ENCODE measurements around the gene MST1R. TPM values are rescaled to one million over a fixed set of nuclear protein-coding genes. Genes with fewer than 3 reads are reported as not detected.

MST1R gene
- total and polyA plus RNA-seq, 9 of the 15 experiments (the other 6 are each of a cell fraction or from before 2014, with no cell fraction given) = 1.3 to 10.0 (median 3.8) TPM

DNA sequence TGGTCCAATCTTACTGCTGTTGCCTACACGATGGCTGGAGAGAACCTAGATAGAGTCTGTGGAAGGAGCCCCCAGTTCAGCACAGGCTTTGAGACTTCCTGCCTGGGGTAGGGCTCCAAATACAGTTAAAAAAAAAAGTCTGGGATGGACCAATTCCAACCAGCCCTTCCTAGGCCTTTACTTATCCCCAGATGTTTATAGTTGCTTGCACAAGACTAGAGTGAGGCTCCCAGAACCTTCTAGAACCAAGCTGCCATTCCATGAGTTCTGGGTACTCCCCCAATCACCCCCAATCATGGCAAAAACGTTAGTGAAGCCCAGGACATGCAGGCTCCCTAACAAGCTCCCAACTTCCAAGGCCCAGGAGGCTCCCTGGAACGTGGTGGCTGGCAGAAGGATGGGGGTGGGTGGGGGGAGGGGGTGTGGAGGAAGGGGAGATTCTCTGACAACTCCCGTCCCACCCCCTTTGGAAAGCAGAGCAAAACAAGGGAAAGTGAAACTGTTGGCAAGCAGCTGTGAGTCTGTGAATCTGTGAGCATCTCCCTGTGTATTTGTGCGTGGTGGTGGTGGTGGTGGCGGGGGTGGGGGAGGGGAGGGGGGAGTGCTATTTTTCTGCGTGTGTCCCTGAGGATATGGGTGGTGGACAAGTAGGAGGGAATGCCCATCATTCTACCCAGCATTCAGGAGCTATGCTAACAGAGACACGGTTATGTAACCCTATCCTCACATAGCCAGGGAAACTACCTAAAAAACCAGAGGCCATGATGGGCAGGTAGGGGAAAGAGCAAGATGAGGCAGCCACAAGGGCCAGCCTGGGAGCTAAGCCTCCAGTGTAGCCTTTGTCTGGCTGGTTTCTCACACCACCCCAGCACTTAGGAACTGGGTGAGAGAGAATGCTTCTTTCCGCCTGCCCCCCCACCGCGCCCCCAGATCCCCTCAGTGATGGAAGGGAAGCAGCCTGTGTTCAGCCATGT, 2.0 kb downstream of the MST1R start:
- ChIA-PET CTCF (ENCODE audit: low intra/inter-chr PET ratio) (no interaction called here), POLR2A (interaction anchor here (0.5 to 1.4 kb wide), 7 partner anchors 13 to 466 kb away, joined by 3 to 5 read pairs (median 3); no protein-coding TSS in a partner anchor)
- Histone ChIP-seq H3K4me3 (no peak overlapping the region), H3K9me1 (ENCODE audit: control insufficient read depth, insufficient read depth, low read length) (no peaks in the 10 kb centered on the region), H3K27ac (ENCODE audit: extremely low read depth, low read depth, low read length) (peak overlapping the region; percentile 13; the same call in 2 of the 3 replicates), H2AFZ (ENCODE audit: low read depth, low read length) (no peak overlapping the region), H4K20me1 (replicated peaks; ENCODE audit: control insufficient read depth, insufficient read depth, low read length) (no peaks in the 10 kb centered on the region), H3K79me2 (ENCODE audit: control insufficient read depth, insufficient read depth, low read length) (peaks cover 27% of the 10 kb centered on the region), H3K4me2 (ENCODE audit: insufficient read depth, low read length) (peak overlapping the region; percentile 43), H3K4me1 (replicated peaks in 1 of 2; ENCODE audit: control insufficient read depth in 2 of 2, insufficient read depth in 2 of 2, low read length in 2 of 2) (peaks cover 24 to 56% of the 10 kb centered on the region in 2 experiments), H3K9me3 (replicated peaks; ENCODE audit: control insufficient read depth, insufficient read depth, low read depth, low read length) (no peaks in the 10 kb centered on the region), H3K36me3 (ENCODE audit: control insufficient read depth, insufficient read depth, low read length) (peaks cover 2% of the 10 kb centered on the region; the same call in 1 of the 3 replicates), H3K9ac (ENCODE audit: insufficient read depth in 1 of 2, low read depth in 2 of 2, low read length in 2 of 2) (peak overlapping the region in 1 of 2 experiments; percentile 92; a peak in 1 of 4 replicates), H3K27me3 (ENCODE audit: control insufficient read depth in 2 of 2, insufficient read depth in 2 of 2, low read length in 2 of 2) (no peaks in the 10 kb centered on the region)
- ATAC-seq (no peak), FAIRE-seq (no peak), DNase-seq (ENCODE audit: extremely low read depth in 1 of 4, low spot score in 3 of 4) (no peak)
- in situ Hi-C loops (cut with MboI) (no loop called here), intact Hi-C loops (cut with micrococcal nuclease) (loop anchor here (10.0 kb wide), 1 partner anchor 347 kb away; the partner anchor contains the start of gene BSN)
- no TSS peak for BruUV-seq (replicated peaks)
- TF ChIP-seq, protein P1, sequence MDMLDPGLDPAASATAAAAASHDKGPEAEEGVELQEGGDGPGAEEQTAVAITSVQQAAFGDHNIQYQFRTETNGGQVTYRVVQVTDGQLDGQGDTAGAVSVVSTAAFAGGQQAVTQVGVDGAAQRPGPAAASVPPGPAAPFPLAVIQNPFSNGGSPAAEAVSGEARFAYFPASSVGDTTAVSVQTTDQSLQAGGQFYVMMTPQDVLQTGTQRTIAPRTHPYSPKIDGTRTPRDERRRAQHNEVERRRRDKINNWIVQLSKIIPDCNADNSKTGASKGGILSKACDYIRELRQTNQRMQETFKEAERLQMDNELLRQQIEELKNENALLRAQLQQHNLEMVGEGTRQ (CRISPR knock-in tag; IDR thresholded peaks at IDR 0.05) = no peak
- TF ChIP-seq, protein P2, sequence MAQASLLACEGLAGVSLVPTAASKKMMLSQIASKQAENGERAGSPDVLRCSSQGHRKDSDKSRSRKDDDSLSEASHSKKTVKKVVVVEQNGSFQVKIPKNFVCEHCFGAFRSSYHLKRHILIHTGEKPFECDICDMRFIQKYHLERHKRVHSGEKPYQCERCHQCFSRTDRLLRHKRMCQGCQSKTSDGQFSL (CRISPR knock-in tag; IDR thresholded peaks at IDR 0.05) = 0 out of 2 replicates have a peak, but pooled peaks have one; percentile 24
- TF ChIP-seq, protein P2 (tag; IDR thresholded peaks at IDR 0.05) = no peak
- 69% methylated on average over 5 of the region's 11 CpGs for WGBS (ENCODE audit: insufficient coverage, low coverage, missing lambda C conversion rate)
